Caco-2 (cell line): ENCODE results near the gene GNG5. TPM values are rescaled to one million over a fixed set of nuclear protein-coding genes. Genes with fewer than 3 reads are reported as not detected.
"Not testable (repeated sequence)": the region's sequence is repeated elsewhere in the genome, so short reads cannot be mapped to it uniquely, and the experiment has no call there.

Experiments used
- BruUV-seq: library from RNA; stranded (reverse); fragments of 400-500 nt; replicated peaks from 2 replicates; lab custom pipeline; 2021; lab: Mats Ljungman, UMichigan
- CTCF ChIA-PET: fragments of 300-600 bp; sonication (Branson Sonifier 250); formaldehyde crosslinking; loops from one replicate; lab custom pipeline; 2022; ENCODE audit warnings: antibody characterized with exemption; lab: Charles Lee
- POLR2A ChIA-PET: fragments of 300-600 bp; sonication (Branson Sonifier 250); formaldehyde crosslinking; loops from one replicate; lab custom pipeline; 2022; ENCODE audit warnings: antibody characterized with exemption; lab: Charles Lee
- DNase-seq, 2 experiments: peaks; one replicate each; pipeline versions ENCODE4 v3.0.0 to v3.0.0-alpha.2; 2020 to 2022
- H3K27me3 ChIP-seq: replicated peaks from 2 replicates; pipeline ENCODE4 v1.6.0; 2011; ENCODE audit warnings: low read length; ENCODE audit not compliant: control insufficient read depth, insufficient read depth
- H3K36me3 ChIP-seq: 2 replicates; pipeline ENCODE4 v1.5.1; 2011; ENCODE audit warnings: low read length; ENCODE audit not compliant: control insufficient read depth, insufficient read depth
- H3K4me1 ChIP-seq: fragments of 250-450 bp; sonication (Bioruptor Pico); 2 replicates; pipeline ENCODE4 v1.5.1; 2020; ENCODE audit warnings: mild to moderate bottlenecking
- H3K4me3 ChIP-seq: 2 replicates; pipeline ENCODE4 v1.5.1; 2011; ENCODE audit warnings: low read depth, mild to moderate bottlenecking, control low read depth, low read length
- H3K9me3 ChIP-seq: fragments of 250-450 bp; sonication (Bioruptor Pico); 2 replicates; pipeline ENCODE4 v1.5.1; 2020; ENCODE audit warnings: mild to moderate bottlenecking, moderate library complexity
- H3K27ac Mint-ChIP-seq: one replicate; pipeline ENCODE4 v1.8.0; 2022; ENCODE audit warnings: mixed read lengths; ENCODE audit not compliant: unreplicated experiment
- H3K27me3 Mint-ChIP-seq: one replicate; pipeline ENCODE4 v1.8.0; 2022; ENCODE audit warnings: mixed read lengths; ENCODE audit not compliant: insufficient read depth, unreplicated experiment
- H3K36me3 Mint-ChIP-seq: one replicate; pipeline ENCODE4 v1.8.0; 2022; ENCODE audit warnings: mild to moderate bottlenecking, mixed read lengths; ENCODE audit not compliant: insufficient read depth, unreplicated experiment
- H3K4me1 Mint-ChIP-seq: one replicate; pipeline ENCODE4 v1.8.0; 2022; ENCODE audit warnings: low read depth, mixed read lengths; ENCODE audit not compliant: unreplicated experiment
- H3K4me3 Mint-ChIP-seq: one replicate; pipeline ENCODE4 v1.8.0; 2022; ENCODE audit warnings: mild to moderate bottlenecking, moderate library complexity, mixed read lengths; ENCODE audit not compliant: unreplicated experiment
- H3K9me3 Mint-ChIP-seq: one replicate; pipeline ENCODE4 v1.8.0; 2022; ENCODE audit warnings: mixed read lengths; ENCODE audit not compliant: unreplicated experiment
- CTCF ChIP-seq, 2 experiments: fragments of 200-600 bp in 1 of 2; IDR thresholded peaks; 1 replicate in 1 of 2; 2 replicates in 1 of 2; pipeline versions ENCODE4 v1.5.1 to v1.8.0; 2011 to 2022; ENCODE audit warnings: antibody characterized with exemption in 1 of 2, control low read depth in 1 of 2, inconsistent platforms in 1 of 2, low read depth in 1 of 2, low read length in 1 of 2, mild to moderate bottlenecking in 1 of 2, moderate library complexity in 1 of 2; ENCODE audit not compliant: insufficient read depth in 1 of 2, severe bottlenecking in 1 of 2, unreplicated experiment in 1 of 2
- intact Hi-C: fragments of 100-400 bp; cut with micrococcal nuclease; formaldehyde crosslinking; loops from one replicate; pipeline ENCODE4 v1.10.0; 2022; ENCODE audit not compliant: unreplicated experiment
- total RNA-seq: library from RNA; stranded (reverse); gene quantifications from 2 replicates; pipeline ENCODE4 v1.2.3, GENCODE V29; 2022

The GNG5 gene
- total RNA-seq, 1 experiment from 2014 or later = 83.1 TPM

- no peaks in the 10 kb centered on the region for H3K4me1 ChIP-seq
- H3K9me3 ChIP-seq = no peaks in the 10 kb centered on the region
- Mint-ChIP-seq H3K4me1 (no peaks in the 10 kb centered on the region), H3K4me3 (no peak overlapping the region), H3K27me3 (peaks cover 6% of the 10 kb centered on the region), H3K9me3 (no peaks in the 10 kb centered on the region), H3K27ac (no peak overlapping the region), H3K36me3 (no peaks in the 10 kb centered on the region)
- no peaks in the 10 kb centered on the region for H3K36me3 ChIP-seq
- no peaks in the 10 kb centered on the region for H3K27me3 ChIP-seq
- CTCF ChIA-PET = no interaction called here
- intact Hi-C loops = no loop called here
- no peak for TF ChIP-seq CTCF (IDR thresholded peaks at IDR 0.05; ENCODE audit: insufficient read depth in 1 of 2, low read depth in 1 of 2, low read length in 1 of 2, severe bottlenecking in 1 of 2, unreplicated experiment in 1 of 2)
- POLR2A ChIA-PET = no interaction called here
- BruUV-seq = no TSS peak
- H3K4me3 ChIP-seq = no peak overlapping the region
- no peak for DNase-seq
Measured at GRCh38 chr1:84452436-84452835, 53.9 kb downstream of the GNG5 start.

- H3K36me3 Mint-ChIP-seq = no peaks in the 10 kb centered on the region
- BruUV-seq = no TSS peak
- CTCF ChIA-PET = no interaction called here
Measured at GRCh38 chr1:84450910-84451309, 55.5 kb downstream of the GNG5 start.

GRCh38 chr1:84448704-84449103 is 57.7 kb downstream of the GNG5 start:
- DNase-seq, H3K4me3 ChIP-seq, H3K27me3 ChIP-seq, H3K36me3 Mint-ChIP-seq, H3K4me3 Mint-ChIP-seq, H3K36me3 ChIP-seq, H3K9me3 ChIP-seq, H3K4me1 ChIP-seq, POLR2A ChIA-PET, H3K9me3 Mint-ChIP-seq, H3K4me1 Mint-ChIP-seq, BruUV-seq, H3K27ac Mint-ChIP-seq, CTCF ChIA-PET, intact Hi-C loops, H3K27me3 Mint-ChIP-seq: not testable (repeated sequence)

More at GRCh38 chr1:84450910-84451309, 55.5 kb downstream of the GNG5 start:
- Histone ChIP-seq H3K4me3 (no peak overlapping the region), H3K36me3 (no peaks in the 10 kb centered on the region), H3K27me3 (no peaks in the 10 kb centered on the region), H3K9me3 (no peaks in the 10 kb centered on the region), H3K4me1 (no peaks in the 10 kb centered on the region)
- POLR2A ChIA-PET = no interaction called here
- no peaks in the 10 kb centered on the region for H3K9me3 Mint-ChIP-seq
- H3K27ac Mint-ChIP-seq = no peak overlapping the region
- no peak overlapping the region for H3K4me3 Mint-ChIP-seq
- H3K27me3 Mint-ChIP-seq = peaks cover 3% of the 10 kb centered on the region
- no peak for TF ChIP-seq CTCF (IDR thresholded peaks at IDR 0.05; ENCODE audit: insufficient read depth in 1 of 2, low read depth in 1 of 2, low read length in 1 of 2, severe bottlenecking in 1 of 2, unreplicated experiment in 1 of 2)
- H3K4me1 Mint-ChIP-seq = no peaks in the 10 kb centered on the region
- DNase-seq = no peak
- intact Hi-C loops = no loop called here

Other genes with a start within 250 kb of the GNG5 start
- gene SAMD13, start 204.9 kb downstream of the GNG5 start, total RNA-seq = 0.53 and 0.59 TPM in 2 replicates
- gene DNASE2B, start 108.1 kb downstream of the GNG5 start, total RNA-seq = not detected in 2 replicates
- gene RPF1, start 27.3 kb downstream of the GNG5 start, total RNA-seq = 15.7 and 18.2 TPM in 2 replicates
- gene SPATA1, start 195 bp downstream of the GNG5 start, total RNA-seq = 0.57 TPM in 1 of 2 replicates, not detected in the other
- 4.7 and 5.4 TPM in 2 replicates for gene CTBS, start 67.9 kb upstream of the GNG5 start, total RNA-seq
- 12.7 and 15.3 TPM in 2 replicates for gene SSX2IP, start 183.9 kb upstream of the GNG5 start, total RNA-seq